PC-3 (cell line): ENCODE results near the gene CXCL3. TPM values are rescaled to one million over a fixed set of nuclear protein-coding genes. Genes with fewer than 3 reads are reported as not detected.
A peak's percentile ranks its signal among the peaks of the same experiment; 100 is the strongest.

Experiments used
- ATAC-seq: fragments of 200-7000 bp; cut with Tn5 transposase; 2 replicates; pipeline ENCODE4 v1.9.1; 2020; ENCODE audit warnings: mild to moderate bottlenecking, moderate library complexity
- BruUV-seq: library from RNA; stranded (reverse); fragments of 400-500 nt; replicated peaks from 2 replicates; lab custom pipeline; 2021; lab: Mats Ljungman, UMichigan
- CTCF ChIA-PET: fragments of 300-600 bp; sonication (Branson Sonifier 250); formaldehyde crosslinking; loops from one replicate; lab custom pipeline; 2022; ENCODE audit warnings: antibody characterized with exemption; lab: Charles Lee
- POLR2A ChIA-PET: fragments of 300-600 bp; sonication (Branson Sonifier 250); formaldehyde crosslinking; loops from one replicate; lab custom pipeline; 2022; ENCODE audit warnings: antibody characterized with exemption; ENCODE audit not compliant: unreplicated experiment; lab: Charles Lee
- DNase-seq: peaks from one replicate; pipeline ENCODE4 v3.0.0-alpha.2; 2015
- H2AFZ ChIP-seq: fragments of 300-600 bp; sonication (generic); 2 replicates; pipeline ENCODE4 v1.6.0; 2016; ENCODE audit warnings: antibody characterized with exemption, low read length
- H3F3A ChIP-seq: fragments of 300-600 bp; sonication (generic); one replicate; pipeline ENCODE4 v1.6.0; 2017; ENCODE audit warnings: antibody characterized with exemption, low read length, control low read depth, mild to moderate bottlenecking; ENCODE audit not compliant: unreplicated experiment
- H3K27ac ChIP-seq: fragments of 300-600 bp; sonication (generic); 2 replicates; pipeline ENCODE4 v1.5.1; 2016; ENCODE audit warnings: mild to moderate bottlenecking, low read length
- H3K27me3 ChIP-seq: fragments of 300-600 bp; sonication (generic); 2 replicates; pipeline ENCODE4 v1.6.1; 2016; ENCODE audit warnings: low read length, mixed read lengths
- H3K36me3 ChIP-seq: fragments of 300-600 bp; sonication (generic); 2 replicates; pipeline ENCODE4 v1.6.1; 2016; ENCODE audit warnings: low read depth, mixed run types, low read length, mixed read lengths
- H3K4me1 ChIP-seq: fragments of 300-600 bp; sonication (generic); 2 replicates; pipeline ENCODE4 v1.5.1; 2016; ENCODE audit warnings: low read length; ENCODE audit not compliant: insufficient read depth
- H3K4me2 ChIP-seq: fragments of 300-600 bp; sonication (generic); 2 replicates; pipeline ENCODE4 v1.6.0; 2016; ENCODE audit warnings: low read length
- H3K4me3 ChIP-seq: fragments of 300-600 bp; sonication (generic); 2 replicates; pipeline ENCODE4 v1.5.1; 2016; ENCODE audit warnings: mild to moderate bottlenecking, low read length, mixed read lengths
- H3K79me2 ChIP-seq: fragments of 300-600 bp; sonication (generic); 2 replicates; pipeline ENCODE4 v1.6.1; 2017; ENCODE audit warnings: low read length, mixed read lengths
- H3K9ac ChIP-seq: fragments of 300-600 bp; sonication (generic); 2 replicates; pipeline ENCODE4 v1.6.0; 2016; ENCODE audit warnings: mild to moderate bottlenecking, low read length
- H3K9me2 ChIP-seq: fragments of 300-600 bp; sonication (generic); replicated peaks from 2 replicates; pipeline ENCODE4 v1.6.1; 2016; ENCODE audit warnings: mixed run types, low read length, mixed read lengths
- H3K9me3 ChIP-seq: fragments of 300-600 bp; sonication (generic); 2 replicates; pipeline ENCODE4 v1.6.1; 2016; ENCODE audit warnings: low read length, mixed read lengths
- H4K20me1 ChIP-seq: fragments of 300-600 bp; sonication (generic); 2 replicates; pipeline ENCODE4 v1.6.1; 2016; ENCODE audit warnings: low read length, mixed read lengths
- CTCF ChIP-seq: fragments of 300-600 bp; sonication (generic); conservative IDR thresholded peaks from 2 replicates; pipeline ENCODE4 v1.5.1; 2017; ENCODE audit warnings: antibody characterized with exemption, low read depth, mild to moderate bottlenecking, low read length
- EZH2 ChIP-seq: fragments of 300-600 bp; sonication (generic); IDR thresholded peaks from one replicate; pipeline ENCODE4 v1.6.1; 2017; ENCODE audit warnings: antibody characterized with exemption, mild to moderate bottlenecking, low read length; ENCODE audit not compliant: unreplicated experiment
- EZH2phosphoT487 ChIP-seq: fragments of 300-600 bp; sonication (generic); IDR thresholded peaks from 2 replicates; pipeline ENCODE4 v1.6.1; 2018; ENCODE audit warnings: mild to moderate bottlenecking, antibody characterized with exemption, low read length, borderline replicate concordance
- intact Hi-C: fragments of 100-400 bp; cut with micrococcal nuclease; formaldehyde crosslinking; loops from 2 replicates; pipeline ENCODE4 v1.9.0; 2023
- total RNA-seq: library from RNA; depleted of rRNA; stranded (reverse); fragments of >200 nt; gene quantifications from 2 replicates; pipeline ENCODE4 v1.2.3, GENCODE V29; 2014

CXCL3 gene
- total RNA-seq, 1 experiment from 2014 or later, result 28.9 TPM

GRCh38 chr4:74055096-74055495, 16.6 kb upstream of the CXCL3 start:
- H2AFZ ChIP-seq, result no peak overlapping the region
- no peaks in the 10 kb centered on the region for H4K20me1 ChIP-seq
- H3K27me3 ChIP-seq, result no peaks in the 10 kb centered on the region
- no peak overlapping the region for H3K9ac ChIP-seq
- peak; percentile 28 for DNase-seq
- peak overlapping the region; percentile 92 for H3K27ac ChIP-seq
- 0 out of 2 replicates have a peak overlapping the region, but pooled peaks have one; percentile 5 for H3K4me2 ChIP-seq
- H3K79me2 ChIP-seq, result no peaks in the 10 kb centered on the region
- POLR2A ChIA-PET, result interaction anchor here (0.6 kb wide), 1 partner anchor 10 kb away, joined by 3 read pairs; no protein-coding TSS in a partner anchor
- no peak for ATAC-seq
- peaks cover 34% of the 10 kb centered on the region for H3K4me1 ChIP-seq
- H3K36me3 ChIP-seq, result no peaks in the 10 kb centered on the region
- no TSS peak for BruUV-seq
- intact Hi-C loops, result loop anchor here (5.0 kb wide), 2 partner anchors 57 to 77 kb away; no protein-coding TSS in a partner anchor
- no peaks in the 10 kb centered on the region for H3K9me2 ChIP-seq
- no peak overlapping the region for H3K4me3 ChIP-seq
- TF ChIP-seq CTCF (no peak), EZH2 (no peak), EZH2phosphoT487 (no peak)
- CTCF ChIA-PET, result interaction anchor here (1.4 kb wide), 1 partner anchor 16 kb away, joined by 9 read pairs; the partner anchor contains the start of gene CXCL3
- peaks cover 6% of the 10 kb centered on the region for H3F3A ChIP-seq
- no peaks in the 10 kb centered on the region for H3K9me3 ChIP-seq

- no peak for DNase-seq
- H3K27me3 ChIP-seq, result no peaks in the 10 kb centered on the region
- ChIA-PET POLR2A (no interaction called here), CTCF (no interaction called here)
- ATAC-seq, result no peak
- no peaks in the 10 kb centered on the region for H3K79me2 ChIP-seq
- peak overlapping the region; percentile 92 for H3K27ac ChIP-seq
- no TSS peak for BruUV-seq
- intact Hi-C loops, result loop anchor here (5.0 kb wide), 2 partner anchors 58 to 78 kb away; no protein-coding TSS in a partner anchor
- TF ChIP-seq CTCF (0 out of 2 replicates have a peak, but pooled peaks have one; percentile 15), EZH2 (no peak), EZH2phosphoT487 (no peak)
- 0 out of 2 replicates have a peak overlapping the region, but pooled peaks have one; percentile 5 for H3K4me2 ChIP-seq
- no peaks in the 10 kb centered on the region for H3K9me3 ChIP-seq
- H4K20me1 ChIP-seq, result no peaks in the 10 kb centered on the region
- no peak overlapping the region for H3K4me3 ChIP-seq
- H3K9ac ChIP-seq, result no peak overlapping the region
- no peaks in the 10 kb centered on the region for H3K36me3 ChIP-seq
- H3K9me2 ChIP-seq, result no peaks in the 10 kb centered on the region
- H3F3A ChIP-seq, result peaks cover 6% of the 10 kb centered on the region
- H3K4me1 ChIP-seq, result peaks cover 34% of the 10 kb centered on the region
- no peak overlapping the region for H2AFZ ChIP-seq
Measured at GRCh38 chr4:74054483-74055047, 16.1 kb upstream of the CXCL3 start.

GRCh38 chr4:74047152-74047551, 8.7 kb upstream of the CXCL3 start:
- DNase-seq (no peak), ATAC-seq (no peak)
- H3K4me2 ChIP-seq, result no peak overlapping the region
- H4K20me1 ChIP-seq, result no peaks in the 10 kb centered on the region
- no peak for TF ChIP-seq EZH2
- TF ChIP-seq CTCF, result no peak
- TF ChIP-seq EZH2phosphoT487, result no peak
- no peak overlapping the region for H3K27ac ChIP-seq
- no peak overlapping the region for H3K4me3 ChIP-seq
- H3K27me3 ChIP-seq, result no peaks in the 10 kb centered on the region
- POLR2A ChIA-PET, result no interaction called here
- no peaks in the 10 kb centered on the region; the same call in 1 of the 2 replicates for H3K36me3 ChIP-seq
- H3K9me3 ChIP-seq, result peaks cover 9% of the 10 kb centered on the region; the same call in 1 of the 2 replicates
- intact Hi-C loops, result no loop called here
- H2AFZ ChIP-seq, result no peak overlapping the region
- no peak overlapping the region for H3K9ac ChIP-seq
- CTCF ChIA-PET, result no interaction called here
- H3K9me2 ChIP-seq, result no peaks in the 10 kb centered on the region
- BruUV-seq, result no TSS peak
- H3K79me2 ChIP-seq, result no peaks in the 10 kb centered on the region
- no peaks in the 10 kb centered on the region for H3F3A ChIP-seq
- H3K4me1 ChIP-seq, result peaks cover 18% of the 10 kb centered on the region
